Duodenal mucosa (tissue), 2 donors: ENCODE results near the gene C9orf85.
"Not testable (repeated sequence)": the region's sequence is repeated elsewhere in the genome, so short reads cannot be mapped to it uniquely, and the experiment has no call there.

ENCODE experiments used
- H3K27ac ChIP-seq: one replicate; pipeline ENCODE4 v1.7.0; 2013; ENCODE audit warnings: low read depth, low read length
- H3K27me3 ChIP-seq, 2 donors: one replicate each; pipeline ENCODE4 v1.7.0; 2013; ENCODE audit warnings: low read length in 2 of 2, control low read depth in 1 of 2; ENCODE audit not compliant: insufficient read depth in 2 of 2, control insufficient read depth in 1 of 2
- H3K36me3 ChIP-seq, 2 donors: one replicate each; pipeline ENCODE4 v1.7.0; 2013; ENCODE audit warnings: low read length in 2 of 2, control low read depth in 1 of 2; ENCODE audit not compliant: insufficient read depth in 2 of 2, control insufficient read depth in 1 of 2
- H3K4me1 ChIP-seq, 2 donors: one replicate each; pipeline ENCODE4 v1.7.0; 2013; ENCODE audit warnings: low read length in 2 of 2, control low read depth in 1 of 2; ENCODE audit not compliant: insufficient read depth in 2 of 2, control insufficient read depth in 1 of 2
- H3K4me3 ChIP-seq, 2 donors: one replicate each; pipeline ENCODE4 v1.7.0; 2013; ENCODE audit warnings: low read length in 2 of 2, low read depth in 1 of 2
- H3K9ac ChIP-seq, 2 donors: one replicate each; pipeline ENCODE4 v1.7.0; 2013; ENCODE audit warnings: low read length in 2 of 2, low read depth in 1 of 2
- H3K9me3 ChIP-seq, 2 donors: one replicate each; pipeline ENCODE4 v1.7.0; 2013; ENCODE audit warnings: low read length in 2 of 2, control low read depth in 1 of 2; ENCODE audit not compliant: control insufficient read depth in 1 of 2

The C9orf85 gene

GRCh38 chr9:71987471-71988371 is 76.3 kb downstream of the C9orf85 start:
- H3K9ac ChIP-seq = no peak overlapping the region
- no peaks in the 10 kb centered on the region for H3K9me3 ChIP-seq
- H3K27me3 ChIP-seq = no peaks in the 10 kb centered on the region
- H3K4me1 ChIP-seq = peaks cover 0 to 8% of the 10 kb centered on the region in 2 donors
- H3K27ac ChIP-seq = no peak overlapping the region
- H3K4me3 ChIP-seq = no peak overlapping the region
- no peaks in the 10 kb centered on the region for H3K36me3 ChIP-seq

- Histone ChIP-seq H3K9me3 (no peaks in the 10 kb centered on the region), H3K4me3 (no peak overlapping the region), H3K27me3 (no peaks in the 10 kb centered on the region), H3K9ac (no peak overlapping the region), H3K4me1 (peaks cover 0 to 4% of the 10 kb centered on the region in 2 donors), H3K36me3 (no peaks in the 10 kb centered on the region), H3K27ac (no peak overlapping the region)
Measured at GRCh38 chr9:71990466-71990865, 79.0 kb downstream of the C9orf85 start.

- H3K9me3 ChIP-seq = no peaks in the 10 kb centered on the region
- no peak overlapping the region for H3K4me3 ChIP-seq
- no peaks in the 10 kb centered on the region for H3K4me1 ChIP-seq
- H3K27ac ChIP-seq = no peak overlapping the region
- no peaks in the 10 kb centered on the region for H3K36me3 ChIP-seq
- no peaks in the 10 kb centered on the region for H3K27me3 ChIP-seq
- H3K9ac ChIP-seq = no peak overlapping the region
Measured at GRCh38 chr9:72005451-72005850, 94.0 kb downstream of the C9orf85 start.

- Histone ChIP-seq H3K4me3 (no peak overlapping the region), H3K36me3 (no peaks in the 10 kb centered on the region), H3K27me3 (no peaks in the 10 kb centered on the region), H3K9me3 (no peaks in the 10 kb centered on the region), H3K4me1 (no peaks in the 10 kb centered on the region), H3K9ac (no peak overlapping the region), H3K27ac (no peak overlapping the region)
Measured at GRCh38 chr9:72006501-72006900, 95.1 kb downstream of the C9orf85 start.

GRCh38 chr9:72007726-72008125 is 96.3 kb downstream of the C9orf85 start:
- H3K9ac ChIP-seq, H3K27ac ChIP-seq, H3K36me3 ChIP-seq, H3K9me3 ChIP-seq, H3K27me3 ChIP-seq, H3K4me1 ChIP-seq, H3K4me3 ChIP-seq: not testable (repeated sequence)

GRCh38 chr9:72012646-72013045 is 101.2 kb downstream of the C9orf85 start:
- Histone ChIP-seq H3K4me3 (no peak overlapping the region), H3K9ac (no peak overlapping the region), H3K27ac (no peak overlapping the region), H3K4me1 (peaks cover 6 to 18% of the 10 kb centered on the region in 2 donors), H3K27me3 (no peaks in the 10 kb centered on the region), H3K9me3 (no peaks in the 10 kb centered on the region), H3K36me3 (no peaks in the 10 kb centered on the region)

GRCh38 chr9:72013292-72013760 is 101.9 kb downstream of the C9orf85 start:
- no peaks in the 10 kb centered on the region for H3K27me3 ChIP-seq
- no peaks in the 10 kb centered on the region for H3K9me3 ChIP-seq
- no peak overlapping the region for H3K9ac ChIP-seq
- H3K4me1 ChIP-seq = peaks cover 6 to 18% of the 10 kb centered on the region in 2 donors
- H3K36me3 ChIP-seq = no peaks in the 10 kb centered on the region
- no peak overlapping the region for H3K4me3 ChIP-seq
- no peak overlapping the region for H3K27ac ChIP-seq

- Histone ChIP-seq H3K27ac (no peak overlapping the region), H3K9ac (no peak overlapping the region), H3K36me3 (no peaks in the 10 kb centered on the region)
Measured at GRCh38 chr9:72022841-72023240, 111.4 kb downstream of the C9orf85 start.

More at GRCh38 chr9:72022841-72023240, 111.4 kb downstream of the C9orf85 start:
- Histone ChIP-seq H3K9me3 (no peaks in the 10 kb centered on the region), H3K4me1 (peaks cover 16 to 23% of the 10 kb centered on the region in 2 donors), H3K27me3 (no peaks in the 10 kb centered on the region), H3K4me3 (no peak overlapping the region)
